D721Med (cell line): ENCODE data around the gene XAB2.

ENCODE experiments used
- DNase-seq: peaks from one replicate; pipeline ENCODE4 v3.0.0; 2011; ENCODE audit warnings: low spot score; ENCODE audit not compliant: insufficient read length
- FAIRE-seq: peaks from 2 replicates; lab custom pipeline; 2011; peaks lifted over from hg19 to GRCh38; lab: Jason Lieb, UNC
- CTCF ChIP-seq: IDR thresholded peaks from 2 replicates; pipeline ENCODE4 v1.5.1; 2012; ENCODE audit warnings: mild to moderate bottlenecking, control low read depth; ENCODE audit not compliant: insufficient read depth; ENCODE audit errors: missing control alignments

Gene XAB2

GRCh38 chr19:7637374-7638256 is 8.3 kb upstream of the XAB2 start:
- no peak for DNase-seq
- FAIRE-seq = no peak

GRCh38 chr19:7636691-7637373 is 7.5 kb upstream of the XAB2 start, which contains the start of gene STXBP2:
TSS of gene STXBP2 (plus strand) at chr19:7637110. CDS start at chr19:7637150, 40 bp downstream.
- DNase-seq (no peak), FAIRE-seq (no peak)
- TF ChIP-seq CTCF = no peak

More at GRCh38 chr19:7637374-7638256, 8.3 kb upstream of the XAB2 start:
- TF ChIP-seq CTCF = no peak

- FAIRE-seq (no peak), DNase-seq (no peak)
- TF ChIP-seq CTCF = no peak
Observed at GRCh38 chr19:7636317-7636690, 7.0 kb upstream of the XAB2 start.

GRCh38 chr19:7635670-7636069 is 6.3 kb upstream of the XAB2 start:
- DNase-seq (no peak), FAIRE-seq (no peak)
- TF ChIP-seq CTCF = no peak

GRCh38 chr19:7633698-7634097 is 4.4 kb upstream of the XAB2 start, which contains the start of gene PCP2:
TSS of gene PCP2 (minus strand) at chr19:7633719. CDS start at chr19:7633457, 262 bp downstream.
- TF ChIP-seq CTCF = no peak
- FAIRE-seq (no peak), DNase-seq (no peak)

- no peak for TF ChIP-seq CTCF
- FAIRE-seq (no peak), DNase-seq (no peak)
Observed at GRCh38 chr19:7632340-7633203, 3.2 kb upstream of the XAB2 start.
